ENCODE data around the gene IL22RA2.

DNA sequence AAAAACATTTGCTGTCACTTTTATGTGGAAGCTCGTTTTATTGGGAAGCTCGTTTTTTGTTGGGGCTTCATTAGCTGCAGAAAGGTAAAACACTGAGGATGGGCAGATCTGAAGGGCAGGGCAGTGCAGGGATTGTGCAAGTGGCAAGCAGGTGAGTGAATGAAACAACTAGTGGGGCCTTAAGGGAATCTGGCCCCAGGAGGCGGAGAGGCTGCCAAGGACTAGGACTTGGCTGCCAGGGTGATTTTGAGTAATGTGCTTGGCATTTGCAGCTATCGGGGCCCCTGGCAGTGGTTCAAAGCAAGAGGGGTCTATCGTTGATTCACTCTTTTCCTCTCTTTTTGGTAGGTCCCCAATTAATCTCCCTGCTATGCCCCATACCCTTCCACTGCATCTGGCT is 11.5 kb downstream of the IL22RA2 start:
- TF ChIP-seq KAT2B (IDR thresholded peaks at IDR 0.05; ENCODE audit: low read depth, low read length) = no peak
- no peak for TF ChIP-seq POLR2H (tag; IDR thresholded peaks at IDR 0.05; ENCODE audit: low read depth)
- TF ChIP-seq, protein P1, sequence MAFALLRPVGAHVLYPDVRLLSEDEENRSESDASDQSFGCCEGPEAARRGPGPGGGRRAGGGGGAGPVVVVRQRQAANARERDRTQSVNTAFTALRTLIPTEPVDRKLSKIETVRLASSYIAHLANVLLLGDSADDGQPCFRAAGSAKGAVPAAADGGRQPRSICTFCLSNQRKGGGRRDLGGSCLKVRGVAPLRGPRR (CRISPR knock-in tag; IDR thresholded peaks at IDR 0.05) = no peak
- TF ChIP-seq POLR2A (conservative IDR thresholded peaks at IDR 0.05) = no peak
- TF ChIP-seq, protein P2, sequence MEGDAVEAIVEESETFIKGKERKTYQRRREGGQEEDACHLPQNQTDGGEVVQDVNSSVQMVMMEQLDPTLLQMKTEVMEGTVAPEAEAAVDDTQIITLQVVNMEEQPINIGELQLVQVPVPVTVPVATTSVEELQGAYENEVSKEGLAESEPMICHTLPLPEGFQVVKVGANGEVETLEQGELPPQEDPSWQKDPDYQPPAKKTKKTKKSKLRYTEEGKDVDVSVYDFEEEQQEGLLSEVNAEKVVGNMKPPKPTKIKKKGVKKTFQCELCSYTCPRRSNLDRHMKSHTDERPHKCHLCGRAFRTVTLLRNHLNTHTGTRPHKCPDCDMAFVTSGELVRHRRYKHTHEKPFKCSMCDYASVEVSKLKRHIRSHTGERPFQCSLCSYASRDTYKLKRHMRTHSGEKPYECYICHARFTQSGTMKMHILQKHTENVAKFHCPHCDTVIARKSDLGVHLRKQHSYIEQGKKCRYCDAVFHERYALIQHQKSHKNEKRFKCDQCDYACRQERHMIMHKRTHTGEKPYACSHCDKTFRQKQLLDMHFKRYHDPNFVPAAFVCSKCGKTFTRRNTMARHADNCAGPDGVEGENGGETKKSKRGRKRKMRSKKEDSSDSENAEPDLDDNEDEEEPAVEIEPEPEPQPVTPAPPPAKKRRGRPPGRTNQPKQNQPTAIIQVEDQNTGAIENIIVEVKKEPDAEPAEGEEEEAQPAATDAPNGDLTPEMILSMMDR (IDR thresholded peaks at IDR 0.05 in 2 of 3, conservative IDR thresholded peaks at IDR 0.05 in 1 of 3; ENCODE audit: insufficient read depth in 2 of 3, low read depth in 1 of 3, low read length in 3 of 3) = no peak
- TF ChIP-seq SP2 (IDR thresholded peaks at IDR 0.05; ENCODE audit: extremely low read depth, low read depth, low read length, poor library complexity, severe bottlenecking) = no peak
- no peak for TF ChIP-seq CHD2 (IDR thresholded peaks at IDR 0.05; ENCODE audit: low read depth, low read length)
- TF ChIP-seq HCFC1 (IDR thresholded peaks at IDR 0.05; ENCODE audit: low read depth, low read length) = no peak
- TF ChIP-seq, protein P3, sequence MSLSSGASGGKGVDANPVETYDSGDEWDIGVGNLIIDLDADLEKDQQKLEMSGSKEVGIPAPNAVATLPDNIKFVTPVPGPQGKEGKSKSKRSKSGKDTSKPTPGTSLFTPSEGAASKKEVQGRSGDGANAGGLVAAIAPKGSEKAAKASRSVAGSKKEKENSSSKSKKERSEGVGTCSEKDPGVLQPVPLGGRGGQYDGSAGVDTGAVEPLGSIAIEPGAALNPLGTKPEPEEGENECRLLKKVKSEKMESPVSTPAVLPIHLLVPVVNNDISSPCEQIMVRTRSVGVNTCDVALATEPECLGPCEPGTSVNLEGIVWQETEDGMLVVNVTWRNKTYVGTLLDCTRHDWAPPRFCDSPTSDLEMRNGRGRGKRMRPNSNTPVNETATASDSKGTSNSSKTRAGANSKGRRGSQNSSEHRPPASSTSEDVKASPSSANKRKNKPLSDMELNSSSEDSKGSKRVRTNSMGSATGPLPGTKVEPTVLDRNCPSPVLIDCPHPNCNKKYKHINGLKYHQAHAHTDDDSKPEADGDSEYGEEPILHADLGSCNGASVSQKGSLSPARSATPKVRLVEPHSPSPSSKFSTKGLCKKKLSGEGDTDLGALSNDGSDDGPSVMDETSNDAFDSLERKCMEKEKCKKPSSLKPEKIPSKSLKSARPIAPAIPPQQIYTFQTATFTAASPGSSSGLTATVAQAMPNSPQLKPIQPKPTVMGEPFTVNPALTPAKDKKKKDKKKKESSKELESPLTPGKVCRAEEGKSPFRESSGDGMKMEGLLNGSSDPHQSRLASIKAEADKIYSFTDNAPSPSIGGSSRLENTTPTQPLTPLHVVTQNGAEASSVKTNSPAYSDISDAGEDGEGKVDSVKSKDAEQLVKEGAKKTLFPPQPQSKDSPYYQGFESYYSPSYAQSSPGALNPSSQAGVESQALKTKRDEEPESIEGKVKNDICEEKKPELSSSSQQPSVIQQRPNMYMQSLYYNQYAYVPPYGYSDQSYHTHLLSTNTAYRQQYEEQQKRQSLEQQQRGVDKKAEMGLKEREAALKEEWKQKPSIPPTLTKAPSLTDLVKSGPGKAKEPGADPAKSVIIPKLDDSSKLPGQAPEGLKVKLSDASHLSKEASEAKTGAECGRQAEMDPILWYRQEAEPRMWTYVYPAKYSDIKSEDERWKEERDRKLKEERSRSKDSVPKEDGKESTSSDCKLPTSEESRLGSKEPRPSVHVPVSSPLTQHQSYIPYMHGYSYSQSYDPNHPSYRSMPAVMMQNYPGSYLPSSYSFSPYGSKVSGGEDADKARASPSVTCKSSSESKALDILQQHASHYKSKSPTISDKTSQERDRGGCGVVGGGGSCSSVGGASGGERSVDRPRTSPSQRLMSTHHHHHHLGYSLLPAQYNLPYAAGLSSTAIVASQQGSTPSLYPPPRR (CRISPR knock-in tag; IDR thresholded peaks at IDR 0.05; ENCODE audit: borderline replicate concordance) = no peak
- TF ChIP-seq RNF2 (IDR thresholded peaks at IDR 0.05) = no peak
- TF ChIP-seq PHF21A (IDR thresholded peaks at IDR 0.05; ENCODE audit: borderline replicate concordance, low read depth) = no peak
- no peak for TF ChIP-seq TRIM24 (IDR thresholded peaks at IDR 0.05)

Measured in K562 (cell line).